HG02885 (cell line): Measurements from ENCODE around the gene PSMB11.
"Not testable (repeated sequence)": the region's sequence is repeated elsewhere in the genome, so short reads cannot be mapped to it uniquely, and the experiment has no call there.

Experiments used
- ATAC-seq: cut with Tn5 transposase; IDR thresholded peaks from one replicate; pipeline ENCODE4 v1.9.1; 2021; ENCODE audit warnings: mild to moderate bottlenecking; ENCODE audit not compliant: unreplicated experiment, poor library complexity

Gene PSMB11

GRCh38 chr14:23013054-23013748, 28.8 kb upstream of the PSMB11 start:
- ATAC-seq = no peak

DNA sequence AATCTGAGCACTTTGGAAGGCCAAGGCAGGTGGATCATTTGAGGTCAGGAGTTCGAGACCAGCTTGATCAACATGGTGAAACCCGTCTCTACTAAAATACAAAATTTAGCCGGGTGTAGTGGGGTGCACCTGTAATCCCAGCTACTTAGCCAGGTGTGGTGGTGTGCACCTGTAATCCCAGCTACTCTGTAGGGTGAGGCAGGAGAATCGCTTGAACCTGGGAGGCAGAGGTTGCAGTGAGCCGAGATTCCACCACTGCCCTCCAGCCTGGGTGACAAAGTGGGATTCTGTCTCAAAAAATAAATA, 28.3 kb upstream of the PSMB11 start:
- not testable (repeated sequence) for ATAC-seq

DNA sequence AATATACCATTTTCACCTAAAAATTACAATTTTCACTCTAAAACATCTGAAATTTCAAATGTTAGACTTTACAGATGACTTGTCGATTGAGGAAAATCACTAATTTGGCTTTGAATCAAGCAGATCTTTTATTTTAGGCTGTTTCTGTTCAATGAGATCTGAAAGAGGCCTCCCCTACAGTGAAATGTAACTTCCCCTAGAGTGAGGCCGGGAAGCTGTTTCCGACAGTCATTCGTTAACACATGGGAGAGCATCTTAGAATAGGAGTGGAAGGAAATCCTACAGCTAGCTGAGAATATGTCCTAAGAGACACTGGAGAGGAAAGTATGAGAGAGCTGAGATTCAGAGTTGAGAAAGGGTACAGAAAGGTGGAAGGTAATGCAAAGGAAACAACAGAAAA, 26.4 kb upstream of the PSMB11 start:
- no peak for ATAC-seq

DNA sequence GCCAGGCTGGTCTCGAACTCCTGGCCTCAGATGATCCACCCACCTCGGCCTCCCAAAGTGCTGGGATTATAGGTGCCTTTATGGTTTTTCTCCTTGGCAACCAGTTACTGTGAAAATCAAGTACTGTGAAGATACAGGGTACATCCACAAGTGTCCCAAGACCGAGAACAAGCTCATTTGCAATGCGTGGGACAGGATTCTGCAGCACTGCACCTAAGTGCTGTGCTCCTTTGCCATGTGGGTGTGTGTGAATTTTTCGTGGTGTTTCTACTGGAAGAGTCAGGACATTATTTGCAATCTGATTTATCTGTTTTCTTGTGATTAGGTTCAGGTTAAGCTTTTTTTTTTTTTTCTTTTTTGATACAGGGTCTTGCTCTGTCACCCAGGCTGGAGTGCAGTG, 24.9 kb upstream of the PSMB11 start:
- no peak for ATAC-seq

GRCh38 chr14:23018107-23018506, 23.9 kb upstream of the PSMB11 start:
- ATAC-seq = no peak

DNA sequence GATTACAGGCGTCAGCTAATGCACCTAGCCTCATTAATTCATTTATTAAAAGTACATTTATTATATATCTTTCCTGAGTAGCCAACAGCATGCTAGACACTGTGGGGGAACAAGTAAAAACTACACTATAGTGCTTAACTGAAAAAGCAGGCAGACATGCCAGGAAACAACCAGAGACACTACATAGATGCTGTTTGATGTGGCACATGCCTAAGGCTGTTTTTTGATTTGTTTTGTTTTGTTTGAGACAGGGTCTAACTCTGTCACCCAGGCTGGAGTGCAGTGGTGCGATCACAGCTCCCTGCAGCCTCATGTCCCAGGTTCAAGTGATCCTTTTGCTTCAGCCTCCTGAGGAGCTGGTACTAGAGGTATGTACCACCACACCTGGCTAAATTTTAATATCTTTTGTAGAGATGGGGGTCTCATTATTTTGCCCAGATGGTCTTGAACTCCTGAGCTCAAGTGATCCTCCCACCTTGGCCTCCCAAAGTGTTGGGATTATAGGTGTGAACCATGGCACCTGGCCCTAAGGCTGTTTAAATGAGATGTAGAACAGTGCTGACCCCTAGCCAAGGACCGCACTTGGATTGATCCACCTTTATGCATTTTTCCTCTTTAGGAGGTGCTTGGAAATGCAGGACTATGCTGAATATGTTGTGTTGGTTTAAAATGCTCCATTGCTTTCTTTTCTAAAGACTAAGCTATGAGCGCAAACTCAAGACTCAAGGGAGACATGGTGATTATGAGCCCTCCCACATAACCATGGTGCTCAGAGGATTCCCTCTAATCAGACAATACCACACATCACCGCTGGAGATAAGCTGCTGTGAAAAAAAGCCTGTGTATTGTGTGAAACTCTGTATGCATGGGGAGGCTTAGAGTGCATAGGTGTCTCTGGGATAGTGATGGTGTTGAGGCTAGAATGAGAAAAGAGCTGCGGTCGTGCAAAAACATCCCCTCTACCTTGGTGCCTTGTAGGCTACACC, 21.6 kb upstream of the PSMB11 start:
- ATAC-seq = no peak

- no peak for ATAC-seq
Measured at GRCh38 chr14:23021434-23021833, 20.6 kb upstream of the PSMB11 start.

- ATAC-seq = no peak
Measured at GRCh38 chr14:23021889-23022442, 20.0 kb upstream of the PSMB11 start.

GRCh38 chr14:23023022-23023794, 18.8 kb upstream of the PSMB11 start:
- no peak for ATAC-seq

DNA sequence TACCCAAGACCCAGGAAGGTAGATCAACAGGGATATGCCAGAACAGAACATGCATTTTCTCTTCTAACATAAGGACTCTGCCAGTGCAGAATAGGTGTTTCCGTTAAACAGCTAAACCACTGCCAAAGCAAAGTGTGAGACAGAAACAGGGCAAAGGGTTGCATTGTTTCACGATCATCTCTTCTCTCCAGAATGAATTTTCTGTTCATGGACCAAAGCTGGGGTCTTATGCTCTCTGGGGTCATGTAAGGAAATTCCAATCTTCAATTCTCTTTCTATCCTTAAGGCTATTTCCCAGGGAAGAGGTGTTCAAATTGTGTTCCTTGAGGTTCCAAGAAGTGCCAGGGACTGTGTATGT, 18.2 kb upstream of the PSMB11 start:
- no peak for ATAC-seq

- ATAC-seq = no peak
Measured at GRCh38 chr14:23024612-23025075, 17.4 kb upstream of the PSMB11 start.

- ATAC-seq = no peak
Measured at GRCh38 chr14:23025151-23025814, 16.7 kb upstream of the PSMB11 start.

- ATAC-seq = no peak
Measured at GRCh38 chr14:23028799-23029198, 13.2 kb upstream of the PSMB11 start.

GRCh38 chr14:23030936-23031335, 11.1 kb upstream of the PSMB11 start:
- no peak for ATAC-seq

DNA sequence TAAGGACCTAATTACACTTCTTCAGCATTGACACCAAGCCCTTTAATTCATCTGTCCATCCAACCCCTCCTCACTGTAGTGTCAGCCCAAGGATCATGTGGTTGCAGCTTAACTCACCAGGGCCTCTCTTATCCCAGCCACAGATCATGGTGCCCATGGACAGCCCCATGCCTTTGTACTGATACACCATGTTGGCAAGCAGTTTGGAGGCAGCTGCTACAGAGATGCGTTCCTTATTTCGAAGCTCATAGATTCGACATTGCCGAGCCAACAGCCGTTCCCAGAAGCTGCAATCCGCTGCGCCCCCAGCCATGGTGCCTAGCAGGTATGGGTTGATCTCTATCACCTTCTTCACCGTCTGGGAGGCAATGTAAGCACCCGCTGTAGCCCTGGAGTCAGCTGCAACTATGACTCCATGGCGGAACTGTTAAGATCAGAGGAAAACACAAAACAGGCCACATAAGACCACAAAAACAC, 8.7 kb upstream of the PSMB11 start:
- no peak for ATAC-seq

DNA sequence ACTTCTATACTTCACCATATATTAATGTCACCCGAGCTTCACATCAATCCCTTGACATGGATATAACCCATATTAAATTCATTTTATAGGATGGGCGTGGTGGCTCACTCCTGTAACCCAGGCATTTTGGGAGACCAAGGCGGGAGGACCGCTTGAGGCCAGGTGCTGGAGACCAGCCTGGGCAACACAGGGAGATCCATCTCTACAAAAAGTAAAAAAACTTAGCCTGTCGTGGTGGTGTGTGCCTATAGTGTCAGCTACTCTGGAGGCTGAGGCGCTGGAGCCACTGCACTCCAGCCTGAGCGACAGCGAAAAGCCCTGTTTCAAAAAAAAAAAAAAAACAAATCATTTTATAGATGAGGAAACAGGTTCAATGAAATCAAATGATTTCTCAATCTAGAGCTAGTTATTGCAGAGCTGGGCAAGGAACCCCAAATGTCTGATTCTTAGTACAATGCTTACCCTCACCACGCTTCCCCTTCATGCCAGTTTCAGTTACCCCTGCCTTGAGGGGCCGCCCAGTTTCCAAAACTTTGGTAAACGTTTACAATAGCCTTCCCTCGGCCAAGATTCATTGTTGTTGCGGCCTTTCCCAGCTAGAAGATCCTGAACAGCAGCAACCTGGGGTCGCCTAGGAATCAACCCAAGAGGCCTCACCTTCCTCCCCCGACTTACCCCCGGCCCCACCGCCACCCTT, 8.1 kb upstream of the PSMB11 start:
- no peak for ATAC-seq

DNA sequence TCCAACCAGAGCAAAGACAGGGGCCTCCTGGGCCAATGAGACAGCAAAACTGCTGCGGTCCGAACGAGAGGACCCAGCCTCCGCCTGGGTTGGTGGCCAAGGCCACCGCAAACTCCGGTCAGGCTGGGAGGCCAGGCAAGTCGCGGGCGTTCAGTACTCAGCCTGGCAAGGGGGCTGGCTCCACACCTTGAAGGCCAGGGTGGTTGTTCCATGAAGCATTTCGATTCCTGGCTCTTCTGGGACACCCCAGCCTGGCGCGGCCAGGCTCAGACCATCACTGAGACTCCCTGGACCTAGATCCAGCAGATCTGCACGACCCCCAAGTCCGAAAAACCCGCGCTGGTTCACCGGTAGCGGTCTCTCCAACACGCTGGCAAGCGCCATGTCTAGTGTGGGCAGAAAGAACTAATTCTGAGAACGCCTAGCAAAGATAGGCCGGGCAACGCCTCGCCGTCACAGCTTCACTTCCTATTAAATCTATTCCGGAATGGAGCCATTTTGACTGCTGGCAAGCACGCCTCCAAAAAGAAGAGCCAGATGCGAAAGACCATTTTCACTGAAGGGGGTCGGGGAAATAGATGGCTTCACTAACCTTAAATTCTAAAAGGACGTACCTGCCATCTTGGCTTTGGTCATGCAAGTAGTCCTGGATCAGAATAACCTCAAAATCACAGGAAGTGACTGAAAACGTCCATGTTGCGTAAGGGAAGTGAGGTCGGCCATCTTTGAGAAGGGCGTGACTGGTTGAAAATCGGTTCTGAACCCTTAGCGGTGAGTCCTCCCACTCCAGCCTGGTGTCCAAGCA, 7.3 kb upstream of the PSMB11 start, which contains the start of gene PSMB5:
Gene PSMB5 (minus strand): TSS at position 403 of the 805 bp plus-strand sequence. CDS start 19 bp downstream, at position 384.
- peak; percentile 92 for ATAC-seq
